ENCODE results near the gene RNF223. TPM values are rescaled to one million over a fixed set of nuclear protein-coding genes. Genes with fewer than 3 reads are reported as not detected.

RNF223 gene
- total RNA-seq, 1 experiment from 2014 or later: not detected

GRCh38 chr1:1022302-1023009, 51.6 kb downstream of the RNF223 start:
- H3K36me3 ChIP-seq (replicated peaks; ENCODE audit: control insufficient read depth, insufficient read depth, low read length): peaks cover 1% of the 10 kb centered on the region
- no peaks in the 10 kb centered on the region for H3K27me3 ChIP-seq (ENCODE audit: control insufficient read depth, insufficient read depth, low read length)
- H3K4me3 ChIP-seq (ENCODE audit: insufficient read depth, low read depth, low read length): no peak overlapping the region
- DNase-seq: no peak

- Histone ChIP-seq H3K36me3 (replicated peaks; ENCODE audit: control insufficient read depth, insufficient read depth, low read length) (peaks cover 1% of the 10 kb centered on the region), H3K4me3 (ENCODE audit: insufficient read depth, low read depth, low read length) (no peak overlapping the region), H3K27me3 (ENCODE audit: control insufficient read depth, insufficient read depth, low read length) (no peaks in the 10 kb centered on the region)
- DNase-seq: no peak
Measured at GRCh38 chr1:1021920-1022259, 52.2 kb downstream of the RNF223 start.

- peaks cover 1% of the 10 kb centered on the region for H3K36me3 ChIP-seq (replicated peaks; ENCODE audit: control insufficient read depth, insufficient read depth, low read length)
- peak; percentile 80 for DNase-seq
- peak overlapping the region; percentile 75 for H3K4me3 ChIP-seq (ENCODE audit: insufficient read depth, low read depth, low read length)
- no peaks in the 10 kb centered on the region for H3K27me3 ChIP-seq (ENCODE audit: control insufficient read depth, insufficient read depth, low read length)
Measured at GRCh38 chr1:1021010-1021919, 52.8 kb downstream of the RNF223 start.

Other genes with a start within 250 kb of the RNF223 start
- 14.8 and 17.4 TPM in 2 replicates for gene SAMD11, start 150.4 kb downstream of the RNF223 start, total RNA-seq (2014; rRNA removed; shearing (Covaris generic))
- gene NOC2L, start 115.0 kb downstream of the RNF223 start, total RNA-seq (2014; rRNA removed; shearing (Covaris generic)): 239 and 287 TPM in 2 replicates
- gene KLHL17, start 113.7 kb downstream of the RNF223 start, total RNA-seq (2014; rRNA removed; shearing (Covaris generic)): 50.8 and 87.8 TPM in 2 replicates
- 1.6 and 2.0 TPM in 2 replicates for gene PLEKHN1, start 107.8 kb downstream of the RNF223 start, total RNA-seq (2014; rRNA removed; shearing (Covaris generic))
- not detected in 2 replicates for gene PERM1, start 92.2 kb downstream of the RNF223 start, total RNA-seq (2014; rRNA removed; shearing (Covaris generic))
- 11.3 and 17.5 TPM in 2 replicates for gene HES4, start 74.2 kb downstream of the RNF223 start, total RNA-seq (2014; rRNA removed; shearing (Covaris generic))
- gene ISG15, start 60.8 kb downstream of the RNF223 start, total RNA-seq (2014; rRNA removed; shearing (Covaris generic)): 110 and 124 TPM in 2 replicates
- gene AGRN, start 54.2 kb downstream of the RNF223 start, total RNA-seq (2014; rRNA removed; shearing (Covaris generic)): 126 and 130 TPM in 2 replicates
- 29.3 and 32.0 TPM in 2 replicates for gene C1orf159, start 41.8 kb upstream of the RNF223 start, total RNA-seq (2014; rRNA removed; shearing (Covaris generic))
- not detected in 2 replicates for gene TTLL10, start 99.6 kb upstream of the RNF223 start, total RNA-seq (2014; rRNA removed; shearing (Covaris generic))
- not detected in 2 replicates for gene TNFRSF18, start 132.3 kb upstream of the RNF223 start, total RNA-seq (2014; rRNA removed; shearing (Covaris generic))
- gene TNFRSF4, start 139.8 kb upstream of the RNF223 start, total RNA-seq (2014; rRNA removed; shearing (Covaris generic)): 0.07 and 0.89 TPM in 2 replicates
- 102 and 127 TPM in 2 replicates for gene SDF4, start 157.7 kb upstream of the RNF223 start, total RNA-seq (2014; rRNA removed; shearing (Covaris generic))
- gene B3GALT6, start 157.9 kb upstream of the RNF223 start, total RNA-seq (2014; rRNA removed; shearing (Covaris generic)): 40.3 and 47.2 TPM in 2 replicates
- 3.6 and 6.3 TPM in 2 replicates for gene C1QTNF12, start 172.4 kb upstream of the RNF223 start, total RNA-seq (2014; rRNA removed; shearing (Covaris generic))
- gene UBE2J2, start 199.5 kb upstream of the RNF223 start, total RNA-seq (2014; rRNA removed; shearing (Covaris generic)): 81.8 and 105 TPM in 2 replicates
- gene SCNN1D, start 206.1 kb upstream of the RNF223 start, total RNA-seq (2014; rRNA removed; shearing (Covaris generic)): 4.0 and 10.2 TPM in 2 replicates
- 55.7 and 55.9 TPM in 2 replicates for gene ACAP3, start 233.6 kb upstream of the RNF223 start, total RNA-seq (2014; rRNA removed; shearing (Covaris generic))
- 93.5 and 98.6 TPM in 2 replicates for gene PUSL1, start 234.3 kb upstream of the RNF223 start, total RNA-seq (2014; rRNA removed; shearing (Covaris generic))